ENCODE results near the gene MYL3. TPM values are rescaled to one million over a fixed set of nuclear protein-coding genes. Genes with fewer than 3 reads are reported as not detected.

Gene MYL3
- total RNA-seq, 1 donor from 2014 or later: not detected

GRCh38 chr3:46900007-46900292, 36.7 kb upstream of the MYL3 start:
- FAIRE-seq: no peak

GRCh38 chr3:46899151-46900006, 36.1 kb upstream of the MYL3 start:
- DNase-seq (ENCODE audit: low spot score in 2 of 2) (no peak), FAIRE-seq (no peak)

More at GRCh38 chr3:46900007-46900292, 36.7 kb upstream of the MYL3 start:
- DNase-seq (ENCODE audit: low spot score in 2 of 2): peak in 1 of 2 donors; percentile 57

- DNase-seq (ENCODE audit: low spot score in 2 of 2) (peak in 1 of 2 donors; percentile 60), FAIRE-seq (no peak)
Observed at GRCh38 chr3:46898321-46899150, 35.3 kb upstream of the MYL3 start.

GRCh38 chr3:46897829-46898320, 34.6 kb upstream of the MYL3 start:
- DNase-seq (ENCODE audit: low spot score in 2 of 2) (no peak), FAIRE-seq (no peak)

GRCh38 chr3:46897031-46897430, 33.8 kb upstream of the MYL3 start:
- FAIRE-seq (no peak), DNase-seq (ENCODE audit: low spot score in 2 of 2) (no peak)

- FAIRE-seq: no peak
- DNase-seq (ENCODE audit: low spot score in 2 of 2): no peak
Observed at GRCh38 chr3:46896386-46896785, 33.1 kb upstream of the MYL3 start.

- no peak for FAIRE-seq
- DNase-seq (ENCODE audit: low spot score in 2 of 2): no peak
Observed at GRCh38 chr3:46895761-46896160, 32.5 kb upstream of the MYL3 start.

- peak; percentile 59 to 61 for DNase-seq (ENCODE audit: low spot score in 2 of 2)
- FAIRE-seq: no peak
Observed at GRCh38 chr3:46895204-46895660, 32.0 kb upstream of the MYL3 start.

GRCh38 chr3:46894256-46894655, 31.0 kb upstream of the MYL3 start:
- FAIRE-seq (no peak), DNase-seq (ENCODE audit: low spot score in 2 of 2) (no peak)

- FAIRE-seq (no peak), DNase-seq (ENCODE audit: low spot score in 2 of 2) (no peak)
Observed at GRCh38 chr3:46893763-46894162, 30.5 kb upstream of the MYL3 start.

GRCh38 chr3:46893146-46893748, 30.0 kb upstream of the MYL3 start:
- FAIRE-seq (no peak), DNase-seq (ENCODE audit: low spot score in 2 of 2) (no peak)

- no peak for FAIRE-seq
Observed at GRCh38 chr3:46892285-46893145, 29.3 kb upstream of the MYL3 start.

GRCh38 chr3:46891132-46891531, 27.9 kb upstream of the MYL3 start:
- DNase-seq (ENCODE audit: low spot score in 2 of 2) (no peak), FAIRE-seq (no peak)

More at GRCh38 chr3:46892285-46893145, 29.3 kb upstream of the MYL3 start:
- peak; percentile 78 to 83 for DNase-seq (ENCODE audit: low spot score in 2 of 2)

- no peak for FAIRE-seq
- DNase-seq (ENCODE audit: low spot score in 2 of 2): no peak
Observed at GRCh38 chr3:46890132-46890531, 26.9 kb upstream of the MYL3 start.

- FAIRE-seq: no peak
Observed at GRCh38 chr3:46889381-46890110, 26.3 kb upstream of the MYL3 start.

GRCh38 chr3:46888705-46889104, 25.5 kb upstream of the MYL3 start:
- no peak for DNase-seq (ENCODE audit: low spot score in 2 of 2)
- FAIRE-seq: no peak

More at GRCh38 chr3:46889381-46890110, 26.3 kb upstream of the MYL3 start:
- no peak for DNase-seq (ENCODE audit: low spot score in 2 of 2)

GRCh38 chr3:46887980-46888494, 24.8 kb upstream of the MYL3 start:
- DNase-seq (ENCODE audit: low spot score in 2 of 2) (no peak), FAIRE-seq (no peak)

- DNase-seq (ENCODE audit: low spot score in 2 of 2) (no peak), FAIRE-seq (no peak)
Observed at GRCh38 chr3:46885612-46886011, 22.4 kb upstream of the MYL3 start.

- no peak for DNase-seq (ENCODE audit: low spot score in 2 of 2)
- FAIRE-seq: no peak
Observed at GRCh38 chr3:46884929-46885328, 21.7 kb upstream of the MYL3 start.
